OCI-M2 (cell line): ENCODE measurements around the gene NMRK2.
"Not testable (repeated sequence)": the region's sequence is repeated elsewhere in the genome, so short reads cannot be mapped to it uniquely, and the experiment has no call there.

Experiments used
- DNase-seq: peaks from one replicate; lab custom pipeline; 2025; ENCODE audit not compliant: unreplicated experiment; lab: John Stamatoyannopoulos, UW

Gene NMRK2

DNA sequence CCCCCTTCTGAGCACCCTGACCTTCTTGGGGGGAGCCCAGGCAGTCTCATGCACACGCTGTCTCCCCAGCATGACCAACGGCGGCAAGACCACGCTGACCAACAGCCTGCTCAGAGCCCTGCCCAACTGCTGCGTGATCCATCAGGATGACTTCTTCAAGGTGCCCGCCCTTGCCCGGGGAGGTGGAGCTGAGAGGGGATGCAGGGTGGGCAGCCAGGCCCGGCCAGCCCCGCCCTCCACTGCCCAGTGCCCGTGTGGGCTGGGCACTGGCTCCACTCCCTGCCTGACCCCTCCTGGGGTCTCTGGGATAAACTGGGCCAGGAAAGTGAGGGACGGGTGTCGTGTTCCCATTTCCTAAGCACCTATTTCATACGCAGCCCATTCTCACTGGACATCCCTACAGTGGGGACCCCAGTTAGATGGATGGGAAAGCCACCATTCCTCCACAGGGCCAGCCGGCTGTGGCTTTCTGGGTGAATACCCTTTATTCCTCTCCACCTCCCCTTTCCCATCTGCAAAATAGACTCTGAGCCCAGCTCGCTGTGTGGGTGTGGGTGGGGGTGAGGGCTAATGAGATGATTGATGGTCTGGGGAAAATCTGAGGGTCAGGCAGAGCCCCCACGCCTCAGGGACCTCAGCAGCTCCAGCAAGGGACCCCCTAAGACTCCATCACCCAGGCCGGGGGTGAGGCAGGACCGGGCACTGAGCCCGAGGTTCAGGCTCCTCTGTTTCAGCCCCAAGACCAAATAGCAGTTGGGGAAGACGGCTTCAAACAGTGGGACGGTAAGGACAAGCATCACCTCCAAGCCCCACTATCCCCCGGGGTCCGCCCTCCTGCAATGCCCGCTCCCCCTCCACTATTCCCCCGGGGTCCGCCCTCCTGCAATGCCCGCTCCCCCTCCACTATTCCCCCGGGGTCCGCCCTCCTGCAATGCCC lies 3.9 kb downstream of the NMRK2 start:
- DNase-seq: no peak

DNA sequence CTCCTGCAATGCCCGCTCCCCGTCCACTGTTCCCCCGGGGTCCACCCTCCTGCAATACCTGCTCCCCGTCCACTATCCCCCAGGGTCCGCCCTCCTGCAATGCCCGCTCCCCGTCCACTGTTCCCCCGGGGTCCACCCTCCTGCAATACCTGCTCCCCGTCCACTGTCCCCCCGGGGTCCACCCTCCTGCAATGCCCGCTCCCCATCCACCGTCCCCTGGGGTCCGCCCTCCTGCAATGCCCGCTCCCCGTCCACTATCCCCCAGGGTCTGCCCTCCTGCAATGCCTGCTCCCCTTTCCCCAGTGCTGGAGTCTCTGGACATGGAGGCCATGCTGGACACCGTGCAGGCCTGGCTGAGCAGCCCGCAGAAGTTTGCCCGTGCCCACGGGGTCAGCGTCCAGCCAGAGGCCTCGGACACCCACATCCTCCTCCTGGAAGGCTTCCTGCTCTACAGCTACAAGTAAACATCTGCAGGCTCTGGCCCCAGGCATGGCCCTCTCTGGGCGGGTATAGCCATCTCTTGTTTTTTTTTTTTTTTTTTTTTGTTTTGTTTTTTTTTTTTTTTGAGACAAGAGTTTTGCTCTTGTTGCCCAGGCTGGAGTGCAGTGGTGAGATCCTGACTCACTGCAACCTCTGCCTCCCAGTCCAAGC lies 5.6 kb downstream of the NMRK2 start:
- DNase-seq: not testable (repeated sequence)

DNA sequence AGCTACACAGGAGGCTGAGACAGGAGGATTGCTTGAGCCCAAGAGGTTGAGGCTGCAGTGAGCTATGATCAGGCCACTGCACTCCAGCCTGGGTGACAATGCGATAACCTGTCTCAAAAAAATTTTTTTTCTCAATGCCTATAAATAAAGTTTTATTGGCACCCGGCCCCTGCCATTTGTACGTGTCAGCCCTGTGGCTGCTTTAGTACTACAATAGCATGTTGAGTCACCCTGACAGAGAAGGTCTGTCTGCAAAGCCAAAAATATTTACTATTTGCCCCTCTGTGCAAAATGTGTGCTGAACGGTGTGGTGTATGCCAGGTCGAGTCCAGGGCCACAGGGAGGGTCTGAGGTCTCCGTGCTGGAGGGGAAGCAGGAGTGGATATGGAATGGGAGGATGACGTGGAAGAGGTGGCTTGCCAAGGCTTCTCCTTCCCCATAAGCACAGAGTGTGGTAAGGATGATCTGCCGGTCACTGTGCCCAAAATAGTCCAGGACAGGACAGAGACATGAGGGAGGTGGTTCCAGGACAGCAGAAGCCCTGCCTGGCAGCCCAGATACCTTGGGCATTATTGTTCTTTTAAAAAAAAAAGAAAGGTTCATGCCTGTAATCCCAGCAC lies 10.0 kb downstream of the NMRK2 start:
- no peak for DNase-seq

DNA sequence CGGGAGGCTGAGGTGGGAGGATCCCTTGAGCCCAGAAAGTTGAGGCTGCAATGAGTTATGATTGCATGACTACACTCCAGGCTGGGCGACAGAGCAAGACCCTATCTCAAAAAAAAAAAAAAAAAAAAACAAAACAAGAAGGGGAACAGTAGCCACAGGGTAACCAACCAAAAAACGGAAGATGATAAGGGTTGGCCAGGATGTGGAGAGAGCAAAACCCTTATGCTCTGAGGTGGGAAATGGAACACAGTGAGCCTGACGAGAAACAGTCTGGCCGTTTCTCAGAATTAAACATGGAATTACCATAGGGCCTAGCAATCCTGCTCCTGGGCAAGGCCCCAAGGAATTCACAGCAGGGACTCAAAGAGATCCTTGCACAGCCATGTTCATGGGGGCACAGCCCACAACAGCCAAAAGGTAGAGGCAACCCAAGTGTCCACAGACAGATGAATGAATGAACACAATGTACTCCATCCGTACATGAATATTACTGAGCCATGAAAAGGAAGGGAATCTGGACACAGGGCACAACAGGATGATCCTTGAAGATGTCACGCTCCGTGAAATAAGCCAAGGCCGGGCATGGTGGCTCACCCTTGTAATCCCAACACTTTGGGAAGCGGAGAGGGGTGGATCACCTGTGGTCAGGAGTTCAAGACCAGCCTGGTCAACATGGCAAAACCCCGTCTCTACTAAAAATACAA lies 11.3 kb downstream of the NMRK2 start:
- DNase-seq: no peak

DNA sequence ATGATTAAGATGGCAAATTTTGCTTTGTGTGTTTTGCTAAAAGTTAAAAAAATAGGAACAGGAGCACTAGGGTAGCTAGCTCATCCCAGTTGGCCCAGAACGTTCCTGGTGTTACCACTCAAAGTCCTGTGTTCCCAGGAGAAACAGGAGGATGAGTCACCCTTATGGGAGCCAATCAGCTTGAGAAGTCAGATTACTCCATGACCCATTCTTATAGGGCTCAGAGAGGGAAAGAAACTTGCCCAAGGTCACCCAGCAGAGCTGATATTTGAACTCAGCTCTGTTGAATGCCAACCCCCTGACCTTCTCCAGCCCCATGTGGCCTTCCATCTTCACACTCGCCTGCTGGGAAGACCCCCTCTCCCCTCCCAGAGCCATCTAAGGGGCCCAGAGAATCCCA lies 13.0 kb downstream of the NMRK2 start:
- DNase-seq: no peak

DNA sequence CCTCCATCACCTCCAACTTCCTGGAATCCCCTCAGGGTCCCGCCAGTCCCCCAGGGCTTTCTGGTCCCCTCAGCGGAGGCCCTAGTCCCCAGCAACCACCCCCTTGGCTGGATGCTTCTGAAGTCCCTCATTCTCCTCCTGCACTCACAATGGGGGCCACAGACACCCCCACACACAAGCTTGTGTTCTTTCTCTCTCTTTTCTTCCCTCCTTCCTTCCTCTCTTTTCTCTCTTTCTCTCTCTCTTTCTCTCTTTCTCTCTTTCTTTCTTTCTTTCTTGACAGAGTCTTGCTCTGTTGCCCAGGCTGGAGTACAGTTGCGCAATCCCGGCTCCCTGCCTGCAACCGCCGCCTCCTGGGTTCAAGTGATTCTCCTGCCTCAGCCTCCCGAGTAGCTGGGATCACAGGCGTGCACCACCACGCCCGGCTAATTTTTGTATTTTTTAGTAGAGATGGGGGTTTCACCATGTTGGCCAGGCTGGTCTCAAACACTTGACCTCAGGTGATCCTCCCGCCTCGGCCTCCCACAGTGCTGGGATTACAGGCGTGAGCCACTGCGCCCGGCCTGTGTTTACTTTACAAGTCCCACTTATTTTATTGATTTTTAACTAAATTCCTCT lies 14.6 kb downstream of the NMRK2 start:
- not testable (repeated sequence) for DNase-seq

DNA sequence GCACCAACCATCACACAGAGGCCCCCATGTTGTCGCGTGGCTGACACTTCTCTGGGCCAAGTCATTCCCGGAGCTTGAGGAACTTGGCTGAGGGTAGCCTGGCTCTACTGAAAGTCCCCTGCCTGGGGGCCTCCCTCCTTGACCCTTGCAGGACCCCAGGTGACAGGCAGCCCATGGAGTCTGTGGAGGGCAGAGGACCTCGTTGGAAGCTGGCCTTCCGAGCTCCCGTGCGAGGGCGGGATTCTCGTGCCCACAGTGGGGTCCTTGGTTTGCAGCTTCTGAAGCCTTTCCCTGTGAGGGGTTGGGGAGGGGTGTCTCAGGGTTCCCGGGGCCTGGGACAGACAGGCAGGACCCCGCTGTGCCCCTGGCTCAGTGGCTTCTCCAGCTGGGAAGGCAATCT lies 16.4 kb downstream of the NMRK2 start:
- DNase-seq: no peak

DNA sequence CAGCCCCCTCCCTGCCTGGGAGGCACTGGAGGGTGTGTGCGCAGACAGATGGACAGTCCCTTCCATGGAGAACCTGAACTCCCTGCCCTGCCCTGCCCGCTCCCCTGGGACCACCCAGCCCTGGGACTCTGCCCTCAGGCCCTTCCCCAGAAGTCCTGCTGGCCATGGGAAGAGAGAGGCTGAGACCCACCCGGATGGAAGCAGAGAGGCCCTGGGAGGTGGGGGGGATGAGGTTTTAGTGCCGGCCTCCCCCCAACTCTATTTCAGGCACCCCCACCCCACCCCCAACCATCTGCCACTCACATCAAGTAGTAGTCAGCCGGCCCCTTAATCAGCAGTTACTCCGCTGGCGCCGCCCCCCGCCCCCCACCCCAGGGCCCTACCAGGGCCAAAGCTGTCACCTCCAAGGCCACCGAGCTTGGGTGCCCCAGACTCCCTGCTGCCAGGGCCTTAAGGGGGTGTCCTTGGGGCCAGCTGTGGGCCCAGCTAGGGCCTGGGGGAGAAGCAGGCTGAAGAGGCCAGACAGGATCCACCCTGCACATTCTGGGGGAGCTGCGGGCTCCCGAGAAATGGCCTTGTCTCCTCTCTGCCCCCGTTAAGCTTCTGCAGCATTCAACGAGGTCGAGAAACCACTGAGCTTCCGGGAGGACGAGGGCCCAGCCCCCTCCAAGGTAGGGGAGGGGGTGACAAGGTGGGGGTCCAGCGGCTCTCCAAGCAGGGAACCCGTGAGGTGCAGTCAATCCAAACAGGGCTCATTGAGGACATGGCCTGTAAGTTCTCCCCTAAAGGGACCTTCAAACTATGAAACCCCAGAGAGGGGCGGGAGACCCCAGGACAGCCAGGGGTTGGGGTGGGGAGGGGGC lies 17.4 kb downstream of the NMRK2 start:
- no peak for DNase-seq

DNA sequence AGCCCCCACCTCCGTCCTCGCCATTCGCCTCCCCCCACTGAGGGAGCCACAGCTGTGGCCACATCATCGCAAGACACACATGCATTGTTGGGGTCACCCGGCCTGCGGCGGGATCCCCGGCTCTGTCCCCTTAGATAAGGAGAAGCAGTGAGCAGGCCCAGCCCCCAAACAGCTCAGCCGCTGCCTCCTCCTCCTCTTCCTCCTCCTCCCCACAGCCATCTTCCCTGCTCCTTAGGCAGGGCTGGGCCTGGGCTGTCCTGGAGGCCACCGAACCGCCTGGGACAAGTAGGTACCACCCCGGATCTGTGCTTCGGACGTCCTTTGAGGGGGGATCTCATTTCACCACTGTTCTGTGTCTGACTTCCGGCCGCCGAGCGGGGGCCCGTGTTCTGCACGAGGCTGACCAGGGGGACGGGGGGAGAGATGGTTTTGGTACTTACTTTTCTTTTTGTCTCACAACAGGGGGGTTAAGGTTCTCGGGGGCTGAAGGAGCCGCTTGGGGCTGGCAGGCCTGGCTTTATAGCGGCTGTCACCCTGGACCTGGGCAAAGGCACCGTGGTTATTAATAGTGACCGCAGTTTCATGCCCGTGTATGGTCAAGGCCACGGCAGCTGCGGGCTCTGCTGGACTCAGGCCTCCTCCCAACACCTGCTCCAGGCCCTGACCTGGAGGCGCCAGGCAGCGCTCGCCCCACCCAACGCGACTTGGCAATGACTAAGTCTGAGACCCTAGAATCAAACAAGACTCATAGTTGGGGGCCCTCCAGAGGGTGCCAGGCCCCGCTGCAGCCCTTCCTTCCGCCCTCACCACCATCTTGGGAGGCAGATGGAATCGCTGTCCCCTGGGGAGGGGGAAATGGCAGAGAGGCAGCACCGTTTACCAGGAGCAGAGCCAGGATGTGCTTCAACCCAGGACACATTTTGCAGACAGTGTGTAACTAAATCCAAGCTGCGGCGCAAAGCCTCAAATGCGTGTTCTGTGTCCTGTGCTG lies 18.3 kb downstream of the NMRK2 start:
- DNase-seq: no peak

DNA sequence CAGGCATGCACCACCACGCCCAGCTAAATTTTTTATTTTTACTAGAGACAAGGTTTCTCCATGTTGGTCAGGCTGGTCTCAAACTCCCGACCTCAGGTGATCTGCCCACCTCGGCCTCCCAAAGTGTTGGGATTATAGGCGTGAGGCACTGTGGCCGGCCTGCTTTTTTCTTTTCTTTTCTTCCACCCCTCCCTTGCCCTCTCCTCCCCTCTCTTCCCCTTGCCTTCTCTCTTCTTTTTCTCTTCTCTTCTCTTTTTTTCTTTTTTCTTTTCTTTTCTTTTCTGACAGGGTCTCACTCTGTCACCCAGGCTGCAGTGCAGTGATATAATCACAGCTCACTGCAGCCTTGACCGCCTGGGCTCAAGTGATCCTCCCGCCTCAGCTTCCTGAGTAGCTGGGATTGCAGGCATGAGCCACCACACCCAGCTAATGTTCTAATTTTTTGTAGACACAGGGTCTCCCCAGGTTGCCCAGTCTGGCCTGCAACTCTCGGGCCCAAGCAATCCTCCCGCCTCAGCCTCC lies 19.9 kb downstream of the NMRK2 start:
- DNase-seq: not testable (repeated sequence)

DNA sequence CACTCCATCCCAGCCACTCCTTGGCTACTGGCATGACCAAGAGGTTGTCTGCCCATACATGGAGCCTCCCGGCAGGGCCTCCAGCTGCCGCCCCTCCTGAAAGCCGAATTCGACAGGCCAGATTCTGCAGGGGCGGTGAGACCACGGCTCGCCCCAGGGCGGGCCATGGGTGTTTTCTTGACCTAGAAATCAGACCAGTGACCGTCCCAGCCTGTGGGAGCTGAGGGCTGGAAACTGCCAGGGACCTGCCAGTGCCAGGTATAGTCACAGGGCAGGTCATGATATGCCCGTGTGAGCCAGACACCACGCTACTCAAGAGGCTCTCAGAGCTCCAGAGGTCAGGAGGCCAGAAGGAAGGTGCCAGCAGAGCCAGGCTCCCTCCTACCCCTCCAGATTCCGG lies 21.2 kb downstream of the NMRK2 start:
- no peak for DNase-seq

DNA sequence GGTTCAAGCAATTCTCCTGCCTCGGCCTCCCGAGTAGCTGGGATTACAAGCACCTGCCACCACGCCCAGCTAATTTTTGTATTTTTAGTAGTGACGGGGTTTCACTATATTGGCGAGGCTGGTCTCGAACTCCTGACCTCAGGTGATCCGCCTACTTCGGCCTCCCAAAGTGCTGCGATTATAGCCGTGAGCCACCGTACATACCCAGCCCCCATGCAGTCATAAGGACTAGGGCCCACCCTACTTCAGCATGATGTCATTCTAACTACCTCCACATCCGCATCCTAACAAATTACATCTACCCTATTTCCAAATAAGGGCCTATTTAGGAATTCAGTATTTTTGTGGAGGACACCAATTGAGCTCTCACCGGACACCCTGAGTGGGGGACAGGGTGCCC lies 22.4 kb downstream of the NMRK2 start:
- DNase-seq: not testable (repeated sequence)

DNA sequence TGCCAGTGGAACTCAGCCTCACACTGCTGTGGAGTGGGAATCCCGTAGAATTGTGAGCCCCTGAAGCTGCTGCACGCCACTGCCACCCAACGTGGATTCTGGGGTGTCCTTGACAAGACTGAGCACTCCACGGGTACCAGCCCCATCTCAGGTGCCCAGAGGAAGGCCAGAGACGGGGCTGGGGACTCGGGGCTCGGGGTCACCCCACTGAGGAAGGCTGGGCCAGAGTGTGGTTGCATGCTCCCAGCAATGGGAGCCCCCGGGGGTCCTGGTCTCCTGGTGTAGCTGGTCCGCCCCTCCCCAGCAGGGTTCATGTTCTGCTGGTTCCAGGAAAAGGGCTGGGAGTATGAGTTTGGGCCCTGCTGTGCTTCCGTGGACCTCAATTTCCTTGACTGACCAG lies 22.8 kb downstream of the NMRK2 start:
- DNase-seq: no peak

DNA sequence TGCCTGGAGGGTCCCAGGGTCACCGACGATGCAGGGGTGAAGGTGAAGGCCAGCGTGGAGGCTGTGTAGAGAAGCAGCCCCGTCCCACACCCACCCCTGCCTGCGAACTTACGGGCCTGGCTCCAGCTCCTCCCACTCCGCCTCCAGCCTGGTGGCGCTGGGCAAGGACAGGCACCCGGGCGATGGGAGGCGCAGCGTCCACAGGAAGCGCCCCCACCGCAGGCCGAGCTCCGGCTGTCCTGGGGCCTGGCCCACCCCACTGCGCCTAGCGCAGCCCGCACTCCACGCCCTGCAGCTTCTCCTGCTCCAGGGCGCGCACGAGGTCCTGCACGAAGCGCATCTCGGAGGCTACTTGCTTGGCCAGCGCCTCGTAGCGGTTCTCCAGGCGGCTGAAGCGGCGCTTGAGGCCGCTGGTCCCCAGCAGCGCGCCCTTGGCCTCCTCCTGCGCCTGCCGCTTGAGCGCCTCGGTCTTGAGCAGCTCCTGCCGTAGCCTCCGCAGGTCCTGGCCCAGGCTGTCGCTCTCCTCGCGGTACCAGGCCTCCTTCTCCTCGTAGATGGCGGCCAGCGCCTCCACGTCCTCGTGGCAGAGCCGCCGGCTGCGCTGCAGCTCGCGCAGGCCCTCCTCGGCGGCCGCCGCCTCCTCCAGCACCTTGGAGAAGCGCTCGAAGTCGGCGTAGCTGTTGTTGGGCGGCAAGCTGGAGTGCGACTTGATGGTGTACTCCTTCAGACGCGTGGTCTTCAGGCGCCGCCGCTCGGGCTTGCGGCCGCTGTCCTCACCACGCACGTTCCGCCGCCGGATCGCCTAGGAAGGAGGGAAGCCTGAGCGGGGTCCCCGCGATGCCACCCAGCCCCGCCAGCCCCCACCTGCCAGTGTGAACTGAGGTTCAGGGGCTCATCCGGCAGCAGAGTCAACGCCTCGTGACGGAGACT lies 26.2 kb downstream of the NMRK2 start:
- DNase-seq: no peak

DNA sequence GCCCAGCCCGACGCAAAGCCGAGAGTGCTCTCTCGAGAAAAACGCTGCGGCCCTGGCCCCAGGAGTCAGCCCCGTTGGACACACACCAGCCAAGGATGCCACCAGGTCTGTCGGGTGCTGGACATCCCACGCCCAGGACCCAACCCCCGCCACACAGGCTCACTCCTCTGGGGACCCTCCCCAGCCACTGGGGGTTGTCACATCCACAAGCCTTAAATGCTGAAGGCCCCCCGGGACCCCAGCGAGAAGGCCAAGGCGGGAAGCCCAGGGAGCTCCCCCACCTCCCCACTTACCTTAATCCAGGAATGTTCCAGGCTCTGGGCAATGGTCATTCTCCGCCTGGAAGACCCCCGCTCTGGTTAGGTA lies 26.9 kb downstream of the NMRK2 start:
- DNase-seq: no peak

DNA sequence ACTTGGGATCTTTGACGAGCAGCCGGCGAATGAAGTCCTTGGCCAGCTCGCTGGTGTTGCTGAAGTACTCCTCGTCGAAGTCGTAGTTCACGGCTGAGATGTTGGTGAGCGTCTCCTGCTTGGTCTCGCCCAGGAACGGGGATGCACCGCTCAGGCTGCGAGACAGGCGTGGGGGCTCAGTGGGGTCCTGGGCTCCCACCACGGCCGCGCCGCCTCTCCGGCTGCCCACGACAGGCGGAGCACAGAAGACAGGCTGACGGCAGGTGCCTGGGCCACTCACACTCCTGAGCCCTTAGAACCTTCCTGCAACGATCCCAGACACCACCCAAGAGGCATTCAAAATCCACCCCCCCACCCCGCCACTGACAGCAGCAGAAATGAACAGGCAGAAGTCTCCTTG lies 28.1 kb downstream of the NMRK2 start:
- no peak for DNase-seq

DNA sequence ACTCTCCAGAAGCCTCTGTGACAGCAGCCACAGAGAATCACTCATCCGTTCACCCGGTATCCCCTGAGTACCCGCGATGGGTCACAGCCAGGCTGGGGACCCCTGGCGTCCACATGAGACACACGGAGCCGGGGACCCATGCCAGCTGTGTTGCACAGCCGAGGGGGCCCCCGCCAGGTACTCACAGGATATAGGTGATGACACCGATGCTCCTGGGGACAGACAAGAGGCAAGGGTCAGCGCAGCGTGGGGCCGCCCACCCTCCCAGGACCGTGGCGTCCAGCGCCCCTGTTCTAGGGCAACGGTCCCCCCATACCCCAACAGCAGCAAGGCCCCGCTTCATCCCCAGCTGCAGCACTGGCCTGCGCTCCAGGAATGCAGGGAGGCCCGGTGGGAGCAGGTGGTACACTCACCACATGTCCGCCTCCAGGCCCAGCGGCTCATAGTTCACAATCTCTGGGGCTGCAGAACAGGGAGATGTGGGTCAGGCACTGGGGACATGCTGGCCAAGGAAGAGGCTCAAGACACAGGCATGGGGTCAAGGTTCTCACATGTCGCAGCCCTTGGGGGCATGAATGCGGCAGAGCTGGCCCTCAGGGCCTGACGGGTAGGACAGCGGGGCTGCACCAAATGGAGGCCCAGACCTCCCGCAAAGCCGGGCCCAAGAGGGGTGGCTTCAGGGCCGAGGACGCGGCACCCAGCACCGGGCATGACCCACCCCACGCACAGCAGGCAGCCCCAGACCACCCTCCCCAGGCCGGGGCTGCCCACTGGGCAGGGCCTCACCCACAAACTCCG lies 30.8 kb downstream of the NMRK2 start:
- no peak for DNase-seq
